ENCODE measurements around the gene PATZ1.

- TF ChIP-seq CTCF (conservative IDR thresholded peaks at IDR 0.05; ENCODE audit: low read depth, low read length) (no peak), EZH2 (IDR thresholded peaks at IDR 0.05; ENCODE audit: borderline replicate concordance, low read depth, low read length, poor library complexity, severe bottlenecking) (no peak)
Measured at GRCh38 chr22:31279821-31280505, 66.2 kb downstream of the PATZ1 start.

All from A673 (cell line).